HG03060 (cell line): ENCODE results near the gene PGAP1.

Experiments
- ATAC-seq: cut with Tn5 transposase; IDR thresholded peaks from one replicate; pipeline ENCODE4 v1.9.1; 2021; ENCODE audit warnings: low read depth, moderate number of reproducible peaks; ENCODE audit not compliant: unreplicated experiment

PGAP1 gene

GRCh38 chr2:196809260-196809659, 117.2 kb downstream of the PGAP1 start, which contains the start of gene C2orf66:
Gene C2orf66 (minus strand): TSS chr2:196809355. CDS start chr2:196809336, 19 bp downstream.
- no peak for ATAC-seq

- no peak for ATAC-seq
Measured at GRCh38 chr2:196808083-196808665, 118.3 kb downstream of the PGAP1 start.

GRCh38 chr2:196804381-196804780, 122.1 kb downstream of the PGAP1 start:
- no peak for ATAC-seq

GRCh38 chr2:196802401-196802800, 124.1 kb downstream of the PGAP1 start:
- no peak for ATAC-seq

- no peak for ATAC-seq
Measured at GRCh38 chr2:196801674-196802261, 124.7 kb downstream of the PGAP1 start.

- no peak for ATAC-seq
Measured at GRCh38 chr2:196798980-196799379, 127.5 kb downstream of the PGAP1 start.

GRCh38 chr2:196792865-196793264, 133.6 kb downstream of the PGAP1 start:
- ATAC-seq = no peak

- ATAC-seq = no peak
Measured at GRCh38 chr2:196783431-196784094, 142.9 kb downstream of the PGAP1 start.
